Neural crest cell (in vitro differentiated cells): Measurements from ENCODE around the gene CCDC80. TPM values are rescaled to one million over a fixed set of nuclear protein-coding genes. Genes with fewer than 3 reads are reported as not detected.

Experiments
- DNase-seq: peaks from one replicate; pipeline ENCODE4 v3.0.0; 2021; ENCODE audit warnings: low read depth, mixed read lengths, low spot score
- H3K27ac Mint-ChIP-seq: one replicate; pipeline ENCODE4 v1.8.0; 2021; ENCODE audit warnings: mild to moderate bottlenecking, mixed read lengths; ENCODE audit not compliant: unreplicated experiment
- H3K27me3 Mint-ChIP-seq: 2 replicates; pipeline ENCODE4 v1.8.0; 2021; ENCODE audit warnings: low read depth, mild to moderate bottlenecking, mixed read lengths
- H3K36me3 Mint-ChIP-seq: 2 replicates; pipeline ENCODE4 v1.8.0; 2021; ENCODE audit warnings: low read depth, mild to moderate bottlenecking, mixed read lengths
- H3K4me1 Mint-ChIP-seq: 2 replicates; pipeline ENCODE4 v1.8.0; 2021; ENCODE audit warnings: mixed read lengths
- H3K4me3 Mint-ChIP-seq: one replicate; pipeline ENCODE4 v1.8.0; 2021; ENCODE audit warnings: mild to moderate bottlenecking, mixed read lengths
- H3K9me3 Mint-ChIP-seq: 2 replicates; pipeline ENCODE4 v1.8.0; 2021; ENCODE audit warnings: mixed read lengths
- total RNA-seq: library from RNA; stranded (reverse); gene quantifications from 2 replicates; pipeline ENCODE4 v1.2.1, GENCODE V29; 2021
- TF ChIP-seq, protein P1 (sequence below): fragments of 200-600 bp; sonication (generic); conservative IDR thresholded peaks from 2 replicates; pipeline ENCODE4 v1.5.0; 2021; ENCODE audit warnings: antibody characterized with exemption, mild to moderate bottlenecking

CCDC80 gene
- total RNA-seq, 1 donor from 2014 or later: 42.1 TPM

DNA sequence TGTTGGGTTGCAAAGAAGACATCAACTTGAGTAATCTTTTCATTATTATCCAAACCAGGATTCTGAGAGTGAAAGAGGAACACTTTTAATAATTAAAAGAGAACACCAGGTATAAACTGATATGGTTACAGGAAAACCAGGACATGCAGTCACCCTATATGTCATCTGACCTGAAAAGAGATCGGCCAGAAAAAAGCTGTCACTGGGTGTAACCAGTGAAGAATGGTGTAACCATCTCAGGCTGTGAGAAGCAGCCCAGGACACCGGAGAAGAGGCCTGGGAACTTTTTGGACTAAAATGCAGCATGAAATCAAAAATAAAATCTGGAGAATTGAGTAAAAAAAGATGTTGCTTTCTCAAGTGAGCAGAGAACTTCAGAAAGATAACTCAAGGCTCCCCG is 10.1 kb upstream of the CCDC80 start:
- no peak overlapping the region for H3K27ac Mint-ChIP-seq
- no peak overlapping the region for H3K4me3 Mint-ChIP-seq
- H3K27me3 Mint-ChIP-seq: no peaks in the 10 kb centered on the region
- DNase-seq: no peak
- TF ChIP-seq, protein P1, sequence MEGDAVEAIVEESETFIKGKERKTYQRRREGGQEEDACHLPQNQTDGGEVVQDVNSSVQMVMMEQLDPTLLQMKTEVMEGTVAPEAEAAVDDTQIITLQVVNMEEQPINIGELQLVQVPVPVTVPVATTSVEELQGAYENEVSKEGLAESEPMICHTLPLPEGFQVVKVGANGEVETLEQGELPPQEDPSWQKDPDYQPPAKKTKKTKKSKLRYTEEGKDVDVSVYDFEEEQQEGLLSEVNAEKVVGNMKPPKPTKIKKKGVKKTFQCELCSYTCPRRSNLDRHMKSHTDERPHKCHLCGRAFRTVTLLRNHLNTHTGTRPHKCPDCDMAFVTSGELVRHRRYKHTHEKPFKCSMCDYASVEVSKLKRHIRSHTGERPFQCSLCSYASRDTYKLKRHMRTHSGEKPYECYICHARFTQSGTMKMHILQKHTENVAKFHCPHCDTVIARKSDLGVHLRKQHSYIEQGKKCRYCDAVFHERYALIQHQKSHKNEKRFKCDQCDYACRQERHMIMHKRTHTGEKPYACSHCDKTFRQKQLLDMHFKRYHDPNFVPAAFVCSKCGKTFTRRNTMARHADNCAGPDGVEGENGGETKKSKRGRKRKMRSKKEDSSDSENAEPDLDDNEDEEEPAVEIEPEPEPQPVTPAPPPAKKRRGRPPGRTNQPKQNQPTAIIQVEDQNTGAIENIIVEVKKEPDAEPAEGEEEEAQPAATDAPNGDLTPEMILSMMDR: no peak
- H3K36me3 Mint-ChIP-seq: no peaks in the 10 kb centered on the region
- no peaks in the 10 kb centered on the region for H3K9me3 Mint-ChIP-seq
- peaks cover 10% of the 10 kb centered on the region for H3K4me1 Mint-ChIP-seq

DNA sequence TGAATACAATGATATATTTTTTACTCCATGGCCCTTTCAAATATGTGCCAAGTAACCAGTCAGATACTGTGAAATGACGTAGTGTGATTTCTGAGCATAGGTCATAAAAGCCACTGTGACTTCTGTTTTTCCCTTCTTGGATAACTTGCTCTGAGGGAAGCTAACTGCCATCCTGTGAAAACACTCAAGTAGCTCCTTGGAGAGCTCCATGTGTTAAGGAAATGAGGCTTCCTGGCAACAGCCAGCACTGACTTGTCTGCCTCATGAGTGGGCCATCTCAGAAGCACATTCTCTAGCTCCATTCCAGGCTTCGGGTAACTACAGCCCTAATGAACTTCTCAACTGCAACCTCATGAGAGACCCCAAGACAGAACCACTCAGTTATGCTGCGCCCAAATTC is 9.5 kb upstream of the CCDC80 start:
- no peak for DNase-seq
- TF ChIP-seq, protein P1: no peak
- no peak overlapping the region for H3K27ac Mint-ChIP-seq
- no peaks in the 10 kb centered on the region for H3K27me3 Mint-ChIP-seq
- H3K4me1 Mint-ChIP-seq: peaks cover 10% of the 10 kb centered on the region
- H3K9me3 Mint-ChIP-seq: no peaks in the 10 kb centered on the region
- H3K4me3 Mint-ChIP-seq: no peak overlapping the region
- no peaks in the 10 kb centered on the region for H3K36me3 Mint-ChIP-seq

DNA sequence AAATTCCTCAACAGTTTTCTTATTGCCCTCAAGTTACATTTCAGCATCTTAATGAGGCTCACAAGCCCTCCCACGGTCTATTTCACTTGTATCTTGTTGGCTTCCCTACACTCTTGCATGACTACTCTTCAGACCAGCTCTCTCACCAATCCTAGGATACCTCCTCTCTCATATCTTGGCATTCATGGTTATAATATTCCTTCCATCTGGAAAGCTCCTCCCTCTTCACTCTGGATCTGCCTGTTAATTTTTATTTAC is 8.5 kb upstream of the CCDC80 start:
- no peaks in the 10 kb centered on the region for H3K27me3 Mint-ChIP-seq
- peaks cover 10% of the 10 kb centered on the region for H3K4me1 Mint-ChIP-seq

DNA sequence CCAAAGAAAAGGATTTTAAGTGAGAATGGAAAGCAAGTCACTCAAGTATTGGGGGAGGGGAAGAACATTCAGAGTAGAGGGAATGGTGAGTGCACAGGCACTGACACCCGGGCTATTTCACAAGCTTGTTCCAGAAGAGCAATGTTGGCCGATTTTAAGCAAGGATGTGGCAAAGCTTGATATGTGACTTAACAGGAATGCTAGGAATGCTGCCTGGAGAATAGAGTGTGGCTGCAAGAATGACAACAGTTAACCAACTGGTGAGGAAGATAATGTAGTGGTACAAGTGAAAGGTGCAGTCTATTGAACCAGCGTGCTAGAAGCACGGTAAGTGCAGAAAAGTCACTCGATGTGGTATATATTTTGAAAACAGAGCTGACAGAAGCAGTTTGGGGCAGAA is 6.2 kb upstream of the CCDC80 start:
- no peak for DNase-seq
- Mint-ChIP-seq H3K4me1 (peaks cover 25% of the 10 kb centered on the region), H3K36me3 (no peaks in the 10 kb centered on the region), H3K27ac (no peak overlapping the region), H3K9me3 (no peaks in the 10 kb centered on the region), H3K4me3 (no peak overlapping the region), H3K27me3 (no peaks in the 10 kb centered on the region)
- TF ChIP-seq, protein P1: no peak

More for the DNA sequence above, 8.5 kb upstream of the CCDC80 start:
- TF ChIP-seq, protein P1: no peak
- no peak for DNase-seq
- H3K9me3 Mint-ChIP-seq: no peaks in the 10 kb centered on the region
- no peak overlapping the region for H3K4me3 Mint-ChIP-seq
- H3K27ac Mint-ChIP-seq: no peak overlapping the region
- H3K36me3 Mint-ChIP-seq: no peaks in the 10 kb centered on the region

DNA sequence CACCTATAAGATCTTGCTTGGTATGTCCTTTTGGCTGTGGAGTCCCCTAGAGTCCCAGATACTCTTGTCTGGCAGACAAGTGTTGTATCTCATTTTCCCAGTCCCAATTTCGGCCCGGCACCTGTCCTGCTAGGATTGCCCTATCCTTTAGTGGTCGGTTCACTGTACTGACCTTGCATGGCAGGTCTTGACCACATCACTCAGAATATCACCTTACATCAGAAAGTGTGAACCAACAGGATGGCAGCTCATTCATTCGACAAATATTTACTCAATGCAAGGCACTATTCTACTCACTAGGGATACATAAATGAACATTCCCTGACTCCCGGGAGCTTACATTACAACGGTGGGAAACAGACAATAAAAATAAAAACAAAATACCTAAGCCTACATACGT is 5.7 kb upstream of the CCDC80 start:
- Mint-ChIP-seq H3K9me3 (no peaks in the 10 kb centered on the region), H3K4me1 (peaks cover 25% of the 10 kb centered on the region), H3K36me3 (no peaks in the 10 kb centered on the region)

More for the DNA sequence above, 5.7 kb upstream of the CCDC80 start:
- no peak for DNase-seq
- H3K27ac Mint-ChIP-seq: no peak overlapping the region
- no peak overlapping the region for H3K4me3 Mint-ChIP-seq
- H3K27me3 Mint-ChIP-seq: no peaks in the 10 kb centered on the region
- TF ChIP-seq, protein P1: no peak
